GM12891 (cell line): Measurements from ENCODE around the gene MOB3C.

Experiments
- PAX5 ChIP-seq: IDR thresholded peaks from 2 replicates; pipeline ENCODE4 v1.6.1; 2011; ENCODE audit warnings: low read length, moderate library complexity, mild to moderate bottlenecking; ENCODE audit not compliant: insufficient read depth, severe bottlenecking
- POLR2A ChIP-seq: IDR thresholded peaks from 2 replicates; pipeline ENCODE4 v1.6.1; 2011; ENCODE audit warnings: low read depth, low read length, control low read depth
- POLR2AphosphoS5 ChIP-seq: IDR thresholded peaks from 2 replicates; pipeline ENCODE4 v1.6.1; 2011; ENCODE audit warnings: low read depth, low read length, control low read depth
- POU2F2 ChIP-seq: IDR thresholded peaks from 2 replicates; pipeline ENCODE4 v1.6.1; 2011; ENCODE audit warnings: low read depth, mild to moderate bottlenecking, control low read depth, low read length, moderate library complexity
- SPI1 ChIP-seq: IDR thresholded peaks from 2 replicates; pipeline ENCODE4 v1.6.1; 2011; ENCODE audit warnings: low read depth, low read length, control low read depth
- TAF1 ChIP-seq: IDR thresholded peaks from 2 replicates; pipeline ENCODE4 v1.6.1; 2011; ENCODE audit warnings: low read depth, low read length, control low read depth

GRCh38 chr1:46656643-46657042, 40.0 kb upstream of the MOB3C start:
- TF ChIP-seq SPI1 (no peak), POLR2AphosphoS5 (no peak), TAF1 (no peak), POLR2A (no peak), PAX5 (no peak), POU2F2 (no peak)
